Posterior cingulate gyrus (tissue), 11 donors: ENCODE measurements around the gene SLC17A9.

Source experiments
- DNase-seq, 10 donors: peaks; one replicate each; pipeline versions ENCODE4 v3.0.0 to v3.0.0-alpha.2; 2020 to 2021; ENCODE audit warnings: mixed read lengths in 3 of 10
- intact Hi-C: fragments of 100-400 bp; cut with DNase I; formaldehyde crosslinking; loops from one replicate; pipeline ENCODE4 v1.15.1; 2023

The SLC17A9 gene

DNA sequence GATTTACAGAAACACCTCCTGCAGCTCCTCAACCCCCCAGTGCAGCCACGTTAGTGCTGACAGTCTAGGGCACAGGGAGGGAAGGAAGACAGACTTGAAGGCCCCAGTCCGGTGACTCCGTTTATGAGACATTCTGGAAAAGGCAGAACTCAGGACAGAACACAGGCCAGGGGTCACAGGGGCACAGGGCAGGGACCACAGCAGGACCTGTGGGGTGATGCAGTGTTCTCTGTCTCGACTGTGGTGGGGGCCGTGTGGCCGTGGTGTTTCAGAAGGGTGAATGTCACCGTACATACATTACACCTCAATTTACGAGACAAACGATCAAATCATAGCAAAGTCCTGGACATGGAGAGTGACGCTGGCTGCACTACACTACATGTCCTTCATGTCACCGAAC is 43.0 kb downstream of the SLC17A9 start:
- DNase-seq = peak in 2 of 10 donors; percentile 50 to 51
- intact Hi-C loops = no loop called here

DNA sequence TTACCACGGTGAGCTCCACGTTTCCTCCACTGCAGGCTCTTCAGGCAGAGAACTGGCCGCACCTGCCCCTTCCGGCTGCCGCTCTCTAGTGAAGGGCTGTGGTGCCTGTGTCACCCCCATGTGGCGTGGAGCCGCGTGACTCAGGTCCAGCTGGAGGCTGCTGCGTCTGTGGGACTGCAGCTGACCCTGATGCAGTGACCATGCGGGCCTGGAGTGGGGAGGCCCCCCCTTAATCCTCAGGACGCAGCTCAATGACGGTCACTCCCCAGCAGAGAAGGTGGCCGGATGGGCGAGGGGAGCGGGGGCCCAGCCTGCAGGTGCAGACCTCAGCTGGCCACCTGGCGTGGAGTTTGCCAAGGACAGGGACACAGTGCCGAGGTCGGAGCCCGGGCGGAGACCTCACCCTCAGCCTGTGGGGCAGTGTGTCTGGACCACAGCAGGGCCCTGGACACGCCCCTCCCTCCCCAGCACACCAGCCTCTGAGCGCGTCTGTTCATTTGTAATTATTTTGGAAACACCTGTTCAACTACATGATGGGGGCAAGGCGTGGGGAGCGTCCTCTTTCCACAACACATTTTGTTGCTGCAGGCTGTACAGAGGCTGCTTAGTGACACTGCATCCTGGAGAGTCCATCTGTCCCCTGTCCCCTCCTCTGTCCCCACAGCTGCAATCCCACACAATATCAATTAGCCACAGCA is 43.5 kb downstream of the SLC17A9 start:
- intact Hi-C loops = no loop called here

DNA sequence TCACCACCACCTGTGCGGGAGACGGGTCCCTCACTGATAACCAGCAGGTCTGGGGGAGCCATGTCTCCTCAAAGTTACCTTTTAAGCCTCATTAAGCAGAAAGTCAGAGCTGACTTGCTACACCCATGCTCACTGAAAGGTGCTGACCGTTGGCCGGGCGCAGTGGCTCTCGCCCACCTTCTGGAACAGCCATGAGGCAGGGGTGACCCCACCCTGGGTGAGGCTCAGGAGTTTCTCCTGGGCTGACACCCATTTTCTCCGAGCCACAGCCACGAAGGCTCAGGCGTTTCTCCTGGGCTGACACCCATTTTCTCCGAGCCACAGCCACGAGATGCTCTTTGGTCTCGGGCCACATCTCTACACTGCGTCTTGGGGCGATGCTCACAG is 44.1 kb downstream of the SLC17A9 start:
- intact Hi-C loops = no loop called here
- peak in 1 of 10 donors; percentile 67 for DNase-seq

More for the DNA sequence above, 43.5 kb downstream of the SLC17A9 start:
- peak in 2 of 10 donors; percentile 58 to 75 for DNase-seq

DNA sequence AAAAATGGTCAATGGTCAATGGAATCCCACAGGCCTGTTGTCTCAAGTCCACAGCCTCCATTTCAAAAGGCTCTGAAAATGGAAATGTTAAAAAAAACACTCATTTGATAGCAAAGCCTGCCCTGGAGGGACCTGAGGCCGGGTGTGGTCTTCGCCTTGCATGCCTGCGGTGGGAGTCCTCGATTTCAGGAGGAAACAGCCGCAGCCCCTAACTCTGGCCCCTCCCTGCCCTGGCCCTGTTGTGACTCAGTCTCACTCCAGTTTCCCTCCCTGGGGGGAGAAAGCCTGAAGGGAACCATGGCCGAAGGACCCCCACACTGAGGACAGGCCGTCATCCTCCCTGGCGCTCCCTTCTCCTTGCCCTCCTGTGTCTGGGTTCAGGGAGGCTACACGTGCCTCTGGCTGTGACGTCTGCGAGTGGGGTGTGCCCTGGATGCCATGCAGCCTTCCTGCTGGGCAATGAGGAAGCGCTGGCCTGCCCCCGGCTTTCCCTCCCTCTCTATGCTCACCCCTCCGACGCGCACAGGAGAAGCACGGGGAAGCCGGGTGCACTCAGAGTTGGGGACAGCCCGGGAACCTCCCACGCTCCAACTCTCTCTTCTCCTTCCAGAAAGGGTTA is 45.0 kb downstream of the SLC17A9 start:
- DNase-seq = no peak
- intact Hi-C loops = no loop called here

DNA sequence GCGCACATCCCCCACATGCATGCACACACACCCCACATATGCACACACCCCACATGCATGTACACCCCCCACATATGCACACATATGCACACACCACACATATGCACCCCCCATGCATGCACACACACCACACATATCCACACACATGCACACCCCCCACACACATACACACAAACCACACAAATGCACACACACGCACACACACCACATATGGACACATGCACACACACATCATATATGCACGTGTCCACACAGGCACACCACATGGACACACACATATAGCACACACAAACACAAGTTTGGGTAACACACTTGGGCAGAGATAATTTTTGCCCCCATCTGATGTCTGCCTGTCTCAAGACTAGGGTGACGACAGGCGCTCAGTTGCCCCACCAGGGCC is 45.9 kb downstream of the SLC17A9 start:
- intact Hi-C loops = no loop called here
- no peak for DNase-seq

GRCh38 chr20:62999580-62999979 is 47.1 kb downstream of the SLC17A9 start:
- DNase-seq = no peak

DNA sequence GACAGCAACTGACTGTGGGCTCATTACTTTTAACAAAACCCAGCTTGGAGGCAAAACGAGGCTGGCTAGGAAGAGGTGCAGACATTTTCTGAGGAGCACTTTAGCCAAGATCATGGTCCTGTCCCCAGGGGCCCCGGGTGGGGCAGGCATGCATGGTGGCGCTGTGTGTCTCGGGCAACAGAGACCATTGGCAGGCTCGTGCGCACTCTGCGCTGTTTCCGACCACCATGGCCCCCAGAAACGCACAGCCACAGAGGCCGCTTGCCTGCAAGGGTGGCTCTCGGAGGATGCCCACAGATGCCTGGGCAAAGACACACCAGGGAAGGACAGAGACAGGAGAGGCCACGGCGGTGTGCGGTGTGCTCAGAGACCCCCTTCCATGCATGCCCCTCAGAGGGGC is 47.5 kb downstream of the SLC17A9 start:
- intact Hi-C loops = no loop called here
- DNase-seq = no peak

More at GRCh38 chr20:62999580-62999979, 47.1 kb downstream of the SLC17A9 start:
- intact Hi-C loops = no loop called here

DNA sequence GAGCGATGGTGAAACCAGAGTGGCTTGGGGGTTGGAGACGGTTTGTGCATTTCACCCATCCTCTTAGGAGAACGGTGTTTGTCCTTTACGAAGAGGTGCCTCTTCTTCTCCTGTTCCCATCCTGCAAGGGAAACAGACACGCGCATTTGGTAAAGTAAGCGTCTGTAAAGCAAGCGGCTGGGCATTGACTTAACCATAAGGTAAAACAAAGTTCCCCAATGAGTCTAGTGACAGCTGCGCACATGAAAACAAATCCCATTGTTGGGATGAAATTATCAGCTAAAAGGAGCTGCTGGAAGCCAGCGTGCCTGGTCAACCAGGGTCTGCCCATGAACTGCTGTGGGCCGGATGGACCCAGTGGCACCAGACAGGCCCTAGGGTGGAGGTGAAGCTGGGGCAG is 48.4 kb downstream of the SLC17A9 start:
- intact Hi-C loops = no loop called here
- no peak for DNase-seq

DNA sequence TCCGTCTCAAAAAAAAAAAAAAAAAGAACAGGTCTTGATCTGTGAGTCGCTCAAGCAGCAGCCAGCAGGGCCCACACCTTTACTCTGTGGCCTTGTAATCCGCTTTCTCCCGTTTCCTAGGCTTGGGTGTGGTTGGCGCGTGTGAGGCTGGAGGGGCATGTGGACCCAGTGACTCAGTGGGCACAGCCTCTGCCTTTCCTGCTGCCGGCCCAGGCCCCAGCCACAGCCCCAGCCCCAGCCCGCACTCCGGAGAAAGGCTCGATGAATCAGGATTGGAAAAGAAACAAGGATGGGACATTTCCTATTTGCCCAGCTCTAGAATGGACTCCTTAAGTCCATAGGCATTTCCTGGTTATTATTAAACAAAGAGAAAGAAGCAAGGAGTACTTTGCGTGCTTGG is 50.0 kb downstream of the SLC17A9 start:
- DNase-seq = no peak
- intact Hi-C loops = no loop called here

- intact Hi-C loops = no loop called here
- DNase-seq = no peak
Observed at GRCh38 chr20:63003546-63003945, 51.0 kb downstream of the SLC17A9 start.

GRCh38 chr20:63004607-63005364 is 52.3 kb downstream of the SLC17A9 start:
- intact Hi-C loops = no loop called here
- no peak for DNase-seq

GRCh38 chr20:63005365-63005861 is 52.9 kb downstream of the SLC17A9 start:
- intact Hi-C loops = no loop called here
- DNase-seq = no peak

- intact Hi-C loops = no loop called here
Observed at GRCh38 chr20:63005862-63006539, 53.5 kb downstream of the SLC17A9 start.

GRCh38 chr20:63006540-63007359 is 54.2 kb downstream of the SLC17A9 start, which contains the start of gene BHLHE23:
TSS of gene BHLHE23 (minus strand) at chr20:63006964. CDS start at chr20:63006774, 190 bp downstream.
- intact Hi-C loops = no loop called here
- DNase-seq = no peak

More at GRCh38 chr20:63005862-63006539, 53.5 kb downstream of the SLC17A9 start:
- no peak for DNase-seq

DNA sequence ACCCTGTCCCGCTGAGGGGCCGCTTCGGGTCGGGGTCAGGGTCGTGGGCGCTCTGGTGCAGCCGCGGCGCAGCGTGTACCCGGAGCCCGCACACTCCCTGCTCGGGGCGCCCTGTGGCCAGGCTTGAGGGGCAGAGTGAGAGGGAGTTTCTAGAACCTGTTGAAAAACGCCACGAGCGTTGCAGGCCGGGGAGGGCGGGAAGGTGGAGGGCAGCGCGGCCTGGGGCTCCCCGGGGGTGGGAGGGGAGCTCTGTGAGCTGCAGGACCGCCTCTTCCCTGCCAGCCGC is 54.8 kb downstream of the SLC17A9 start:
- intact Hi-C loops = no loop called here

GRCh38 chr20:63007646-63008488 is 55.4 kb downstream of the SLC17A9 start:
- intact Hi-C loops = loop anchor here (2.0 kb wide), 1 partner anchor 107 kb away; no protein-coding TSS in a partner anchor
- DNase-seq = no peak

More for the DNA sequence above, 54.8 kb downstream of the SLC17A9 start:
- DNase-seq = no peak

DNA sequence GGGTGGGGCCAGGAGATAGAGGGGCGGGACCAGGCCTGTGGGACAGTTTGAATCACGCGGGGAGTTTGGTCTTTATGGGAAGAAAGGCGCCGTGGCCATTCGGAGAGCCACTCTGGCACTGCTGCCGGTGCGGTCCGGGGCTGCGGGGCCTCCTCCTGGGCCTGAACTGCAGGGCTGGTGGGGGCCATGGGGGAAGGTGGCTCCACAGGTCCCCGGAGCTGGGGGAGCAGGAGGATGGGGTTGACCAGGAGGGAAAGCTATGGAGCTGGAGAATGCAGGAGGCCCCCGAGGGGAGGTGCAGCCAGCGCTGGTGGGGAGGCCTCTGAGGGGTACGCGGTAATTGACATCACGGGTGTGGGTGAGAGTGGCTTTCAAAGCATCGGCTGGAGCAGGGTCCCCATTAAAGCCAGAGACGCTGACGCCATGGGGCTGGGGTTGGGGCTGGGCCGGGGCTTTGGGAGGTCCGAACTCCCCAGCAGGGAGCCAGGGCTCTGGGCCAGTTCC is 56.1 kb downstream of the SLC17A9 start:
- no peak for DNase-seq
- intact Hi-C loops = loop anchor here (1.0 to 2.0 kb wide), 2 partner anchors 36 to 108 kb away; no protein-coding TSS in a partner anchor
